H1 (cell line): ENCODE measurements around the gene TNP2. TPM values are rescaled to one million over a fixed set of nuclear protein-coding genes. Genes with fewer than 3 reads are reported as not detected.
A peak's percentile ranks its signal among the peaks of the same experiment; 100 is the strongest.

Experiments
- CTCF ChIA-PET: fragments of 300-600 bp; sonication (Branson Sonifier 250); formaldehyde crosslinking; loops from one replicate; lab custom pipeline; 2021; ENCODE audit not compliant: partially characterized antibody; lab: Charles Lee
- POLR2A ChIA-PET: fragments of 300-600 bp; sonication (Branson Sonifier 250); formaldehyde crosslinking; loops from one replicate; lab custom pipeline; 2021; ENCODE audit warnings: inconsistent platforms; ENCODE audit not compliant: partially characterized antibody; lab: Charles Lee
- DNase-seq, 2 experiments: peaks; one replicate each; pipeline versions ENCODE4 v3.0.0 to v3.0.0-alpha.2; 2010 to 2022; ENCODE audit warnings: low spot score in 2 of 2, low read depth in 1 of 2, mixed read lengths in 1 of 2
- FAIRE-seq: peaks from 2 replicates; lab custom pipeline; 2011; peaks lifted over from hg19 to GRCh38; lab: Jason Lieb, UNC
- H2AFZ ChIP-seq: 2 replicates; pipeline ENCODE4 v1.8.1; 2012; ENCODE audit warnings: low read length, inconsistent platforms
- H2AK5ac ChIP-seq: 2 replicates; pipeline ENCODE4 v1.6.1; 2013; ENCODE audit warnings: low read depth, low read length
- H2BK120ac ChIP-seq: replicated peaks from 2 replicates; pipeline ENCODE3; 2013; ENCODE audit warnings: low read depth, low read length, inconsistent platforms
- H2BK12ac ChIP-seq: 2 replicates; pipeline ENCODE4 v1.6.1; 2013; ENCODE audit warnings: low read depth, low read length
- H2BK15ac ChIP-seq: 2 replicates; pipeline ENCODE4 v1.6.1; 2013; ENCODE audit warnings: low read length
- H2BK20ac ChIP-seq: 2 replicates; pipeline ENCODE4 v1.6.1; 2013; ENCODE audit warnings: low read length
- H2BK5ac ChIP-seq: 2 replicates; pipeline ENCODE4 v1.6.1; 2013; ENCODE audit warnings: low read depth, low read length
- H3K14ac ChIP-seq: 2 replicates; pipeline ENCODE4 v1.6.1; 2013; ENCODE audit warnings: inconsistent platforms; ENCODE audit not compliant: insufficient read length
- H3K18ac ChIP-seq: 2 replicates; pipeline ENCODE4 v1.6.1; 2013; ENCODE audit warnings: low read length; ENCODE audit errors: extremely low read depth
- H3K23ac ChIP-seq: 2 replicates; pipeline ENCODE4 v1.6.1; 2013; ENCODE audit warnings: inconsistent platforms; ENCODE audit not compliant: insufficient read length
- H3K23me2 ChIP-seq: 2 replicates; pipeline ENCODE4 v1.6.1; 2013; ENCODE audit warnings: low read depth, low read length
- H3K27ac ChIP-seq: 2 replicates; pipeline ENCODE4 v1.6.1; 2011; ENCODE audit warnings: low read depth, low read length, inconsistent platforms
- H3K27me3 ChIP-seq, 4 experiments: replicated peaks in 1 of 4; 1 replicate in 1 of 4; 2 replicates in 3 of 4; pipeline versions ENCODE4 v1.6.1 to v1.8.1; 2011 to 2013; ENCODE audit warnings: low read length in 3 of 4, mild to moderate bottlenecking in 3 of 4, inconsistent platforms in 2 of 4, mixed read lengths in 2 of 4, moderate library complexity in 1 of 4; ENCODE audit not compliant: control insufficient read depth in 3 of 4, insufficient read depth in 3 of 4; ENCODE audit errors: extremely low read depth in 1 of 4
- H3K36me3 ChIP-seq, 4 experiments: 2 replicates each; pipeline versions ENCODE4 v1.6.1 to v1.8.1; 2011 to 2013; ENCODE audit warnings: mild to moderate bottlenecking in 4 of 4, low read length in 3 of 4, moderate library complexity in 2 of 4, control low read depth in 1 of 4, inconsistent platforms in 1 of 4; ENCODE audit not compliant: insufficient read depth in 4 of 4, control insufficient read depth in 2 of 4
- H3K4ac ChIP-seq: replicated peaks from 2 replicates; pipeline ENCODE3; 2013; ENCODE audit warnings: low read length, low read depth, mixed read lengths, inconsistent platforms; ENCODE audit not compliant: insufficient read length
- H3K4me1 ChIP-seq, 4 experiments: replicated peaks in 1 of 4; 1 replicate in 1 of 4; 2 replicates in 3 of 4; pipeline versions ENCODE4 v1.6.1 to v1.8.1; 2011 to 2013; ENCODE audit warnings: low read length in 3 of 4, inconsistent platforms in 2 of 4, mixed read lengths in 1 of 4; ENCODE audit not compliant: insufficient read depth in 4 of 4, control insufficient read depth in 3 of 4
- H3K4me2 ChIP-seq, 2 experiments: 2 replicates each; pipeline versions ENCODE4 v1.6.1 to v1.8.1; 2011 to 2013; ENCODE audit warnings: low read depth in 2 of 2, low read length in 2 of 2, control low read depth in 1 of 2, inconsistent platforms in 1 of 2, mild to moderate bottlenecking in 1 of 2; ENCODE audit not compliant: insufficient read depth in 1 of 2
- H3K4me3 ChIP-seq, 4 experiments: fragments of 200-600, 300-600 bp in 1 of 4; sonication (generic), shearing (Covaris generic), sonication (Bioruptor Twin) in 1 of 4; 2 replicates each; pipeline versions ENCODE4 v1.5.1 to v1.8.1; 2011 to 2016; ENCODE audit warnings: low read length in 4 of 4, low read depth in 3 of 4, control low read depth in 2 of 4, inconsistent platforms in 2 of 4, mild to moderate bottlenecking in 2 of 4, mixed read lengths in 1 of 4, moderate library complexity in 1 of 4; ENCODE audit not compliant: insufficient read depth in 2 of 4; ENCODE audit errors: extremely low read depth in 1 of 4
- H3K56ac ChIP-seq: replicated peaks from 2 replicates; pipeline ENCODE3; 2013; ENCODE audit warnings: low read depth, mild to moderate bottlenecking, mixed read lengths, low read length, inconsistent platforms; ENCODE audit not compliant: insufficient read length
- H3K79me1 ChIP-seq: 2 replicates; pipeline ENCODE4 v1.6.1; 2013; ENCODE audit warnings: low read depth, low read length, control low read depth
- H3K79me2 ChIP-seq, 2 experiments: 2 replicates each; pipeline versions ENCODE4 v1.6.1 to v1.8.1; 2012 to 2013; ENCODE audit warnings: low read length in 2 of 2, mild to moderate bottlenecking in 2 of 2, inconsistent platforms in 1 of 2; ENCODE audit not compliant: insufficient read depth in 2 of 2, control insufficient read depth in 1 of 2
- H3K9ac ChIP-seq, 4 experiments: replicated peaks in 1 of 4; 1 replicate in 1 of 4; 2 replicates in 3 of 4; pipeline versions ENCODE4 v1.6.1 to v1.8.1; 2011 to 2013; ENCODE audit warnings: low read depth in 3 of 4, low read length in 3 of 4, control low read depth in 2 of 4, mild to moderate bottlenecking in 2 of 4, moderate library complexity in 2 of 4, inconsistent platforms in 1 of 4; ENCODE audit errors: extremely low read depth in 1 of 4
- H3K9me3 ChIP-seq, 2 experiments: 2 replicates each; pipeline versions ENCODE4 v1.6.1 to v1.8.1; 2012 to 2013; ENCODE audit warnings: mild to moderate bottlenecking in 2 of 2, moderate library complexity in 2 of 2, control low read depth in 1 of 2, inconsistent platforms in 1 of 2, low read depth in 1 of 2, low read length in 1 of 2, mixed read lengths in 1 of 2; ENCODE audit not compliant: insufficient read depth in 2 of 2
- H4K20me1 ChIP-seq, 2 experiments: replicated peaks in 1 of 2; 2 replicates each; pipeline versions ENCODE3 to v1.8.1; 2011 to 2013; ENCODE audit warnings: inconsistent platforms in 2 of 2, low read length in 2 of 2, mild to moderate bottlenecking in 1 of 2; ENCODE audit not compliant: insufficient read depth in 2 of 2, control insufficient read depth in 1 of 2
- H4K5ac ChIP-seq: 2 replicates; pipeline ENCODE4 v1.6.1; 2013; ENCODE audit warnings: low read length, low read depth, mixed read lengths, inconsistent platforms; ENCODE audit not compliant: insufficient read length
- H4K8ac ChIP-seq: 2 replicates; pipeline ENCODE4 v1.8.0; 2013; ENCODE audit warnings: mild to moderate bottlenecking, moderate library complexity, low read length, inconsistent platforms; ENCODE audit not compliant: insufficient read depth; ENCODE audit errors: extremely low read depth
- H4K91ac ChIP-seq: replicated peaks from 2 replicates; pipeline ENCODE3; 2013; ENCODE audit warnings: low read length, mixed read lengths, inconsistent platforms; ENCODE audit not compliant: insufficient read length
- BACH1 ChIP-seq: IDR thresholded peaks from 2 replicates; pipeline ENCODE4 v1.6.1; 2012; ENCODE audit warnings: low read length, improper control_type of control experiment
- CTBP2 ChIP-seq: IDR thresholded peaks from 2 replicates; pipeline ENCODE4 v1.7.0; 2011; ENCODE audit warnings: borderline replicate concordance, mild to moderate bottlenecking, moderate library complexity, mixed read lengths, low read length; ENCODE audit not compliant: insufficient read depth, insufficient read length
- EZH2 ChIP-seq: fragments of 200-600 bp; sonication (generic); IDR thresholded peaks from 2 replicates; pipeline ENCODE4 v1.7.1; 2012; ENCODE audit warnings: low read depth, mild to moderate bottlenecking, moderate library complexity, low read length, inconsistent platforms; ENCODE audit not compliant: severe bottlenecking
- SP1 ChIP-seq: IDR thresholded peaks from 2 replicates; pipeline ENCODE4 v1.6.1; 2011; ENCODE audit warnings: low read depth, low read length
- TCF12 ChIP-seq: IDR thresholded peaks from 2 replicates; pipeline ENCODE4 v1.6.1; 2011; ENCODE audit warnings: low read depth, mild to moderate bottlenecking, low read length
- WGBS, 2 experiments: shearing (Covaris generic) in 1 of 2; methylation state at CpG; one replicate each; pipeline versions ENCODE4 v1.1.6 to v1.1.7; 2013 to 2015; ENCODE audit warnings: low lambda C conversion rate in 2 of 2, mixed read lengths in 2 of 2, inconsistent platforms in 1 of 2, low coverage in 1 of 2, missing lambda C conversion rate in 1 of 2; ENCODE audit not compliant: insufficient replicate concordance in 2 of 2, insufficient coverage in 1 of 2, insufficient read length in 1 of 2; ENCODE audit errors: extremely low coverage in 1 of 2, missing lambda C conversion rate in 1 of 2; 5-methylcytosine and 5-hydroxymethylcytosine counted together
- polyA plus RNA-seq, 7 experiments: library from polyadenylated mRNA; depleted of rRNA in 3 of 7; stranded (reverse) in 5 of 7; unstranded in 2 of 7; fragments of >200 nt in 5 of 7; fragments of 200-250 nt in 2 of 7; gene quantifications; 1 replicate in 5 of 7; 2 replicates in 1 of 7; 4 replicates in 1 of 7; pipeline versions ENCODE4 v1.2.1 to v1.2.3, GENCODE V29; 2011 to 2013; ENCODE audit warnings: missing spikeins in 2 of 7, mixed read lengths in 2 of 7
- total RNA-seq: library from RNA; stranded (reverse); fragmentation: NEBNext Ultra II Directional; extraction: Animal tissue kit (Norgen Biotek cat#: 25700); gene quantifications from 2 replicates; pipeline ENCODE4 v1.2.1, GENCODE V29; 2021
- TF ChIP-seq, protein P1 (sequence below), 3 experiments: IDR thresholded peaks; 1 replicate in 2 of 3; 2 replicates in 1 of 3; pipeline versions ENCODE4 v1.5.1 to v1.6.1; 2011; ENCODE audit warnings: low read length in 3 of 3, mild to moderate bottlenecking in 3 of 3, inconsistent platforms in 2 of 3, low read depth in 1 of 3, moderate library complexity in 1 of 3; ENCODE audit not compliant: insufficient read depth in 1 of 3; ENCODE audit errors: control extremely low read depth in 1 of 3
- TF ChIP-seq, protein P2 (sequence below): IDR thresholded peaks from 2 replicates; pipeline ENCODE4 v1.6.1; 2012; ENCODE audit warnings: inconsistent platforms

TNP2 gene
- total and polyA plus RNA-seq, 2 of the 8 experiments (the other 6 are each of a cell fraction or from before 2014, with no cell fraction given), result not detected

DNA sequence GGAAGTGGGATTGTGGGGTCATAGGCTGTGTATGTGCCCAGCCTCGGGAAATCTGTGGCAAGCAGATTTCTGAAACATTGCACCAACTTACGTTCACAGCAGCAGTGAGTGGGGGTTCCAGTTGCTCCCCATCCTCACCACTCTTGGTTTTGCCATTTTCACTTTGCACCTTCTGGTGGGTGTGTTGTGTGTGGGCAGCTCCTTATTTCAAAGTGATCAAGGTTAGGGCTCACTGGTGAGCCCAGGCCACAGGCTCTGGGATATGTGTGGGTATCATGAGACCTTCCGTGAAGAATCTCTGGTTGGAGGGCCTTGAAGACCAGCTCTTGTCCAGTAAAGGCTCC, 41.5 kb upstream of the TNP2 start:
- H4K91ac ChIP-seq, result peak overlapping the region; percentile 86
- DNase-seq, result no peak
- TF ChIP-seq, protein P1, sequence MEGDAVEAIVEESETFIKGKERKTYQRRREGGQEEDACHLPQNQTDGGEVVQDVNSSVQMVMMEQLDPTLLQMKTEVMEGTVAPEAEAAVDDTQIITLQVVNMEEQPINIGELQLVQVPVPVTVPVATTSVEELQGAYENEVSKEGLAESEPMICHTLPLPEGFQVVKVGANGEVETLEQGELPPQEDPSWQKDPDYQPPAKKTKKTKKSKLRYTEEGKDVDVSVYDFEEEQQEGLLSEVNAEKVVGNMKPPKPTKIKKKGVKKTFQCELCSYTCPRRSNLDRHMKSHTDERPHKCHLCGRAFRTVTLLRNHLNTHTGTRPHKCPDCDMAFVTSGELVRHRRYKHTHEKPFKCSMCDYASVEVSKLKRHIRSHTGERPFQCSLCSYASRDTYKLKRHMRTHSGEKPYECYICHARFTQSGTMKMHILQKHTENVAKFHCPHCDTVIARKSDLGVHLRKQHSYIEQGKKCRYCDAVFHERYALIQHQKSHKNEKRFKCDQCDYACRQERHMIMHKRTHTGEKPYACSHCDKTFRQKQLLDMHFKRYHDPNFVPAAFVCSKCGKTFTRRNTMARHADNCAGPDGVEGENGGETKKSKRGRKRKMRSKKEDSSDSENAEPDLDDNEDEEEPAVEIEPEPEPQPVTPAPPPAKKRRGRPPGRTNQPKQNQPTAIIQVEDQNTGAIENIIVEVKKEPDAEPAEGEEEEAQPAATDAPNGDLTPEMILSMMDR (IDR thresholded peaks at IDR 0.05; ENCODE audit: control extremely low read depth in 1 of 3, insufficient read depth in 1 of 3, low read depth in 1 of 3, low read length in 3 of 3), result no peak
- no peak for TF ChIP-seq CTBP2
- TF ChIP-seq, protein P2, sequence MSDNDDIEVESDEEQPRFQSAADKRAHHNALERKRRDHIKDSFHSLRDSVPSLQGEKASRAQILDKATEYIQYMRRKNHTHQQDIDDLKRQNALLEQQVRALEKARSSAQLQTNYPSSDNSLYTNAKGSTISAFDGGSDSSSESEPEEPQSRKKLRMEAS, result no peak
- TF ChIP-seq TCF12, result no peak
- no peak for TF ChIP-seq BACH1
- no peak for TF ChIP-seq EZH2
- no peak for TF ChIP-seq SP1
- 98% methylated on average over 3 of the region's 3 CpGs; no CpG with 5 or more reads in 1 of the 2 experiments for WGBS, 2 experiments
- no peaks in the 10 kb centered on the region for H3K9me3 ChIP-seq
- H3K4ac ChIP-seq, result peak overlapping the region; percentile 12
- CTCF ChIA-PET, result interaction anchor here (1.0 to 1.5 kb wide), 3 partner anchors 13 to 53 kb away, joined by 3 to 4 read pairs (median 3); no protein-coding TSS in a partner anchor
- no peak overlapping the region for H4K5ac ChIP-seq
- H4K20me1 ChIP-seq, result no peaks in the 10 kb centered on the region
- H2BK5ac ChIP-seq, result peak overlapping the region; percentile 35; the same call in 1 of the 2 replicates
- no peak overlapping the region for H4K8ac ChIP-seq
- no peak overlapping the region for H3K4me3 ChIP-seq
- no peak for FAIRE-seq
- H3K36me3 ChIP-seq, result no peaks in the 10 kb centered on the region
- POLR2A ChIA-PET, result interaction anchor here (1.0 kb wide), 2 partner anchors 48 to 55 kb away, joined by 3 read pairs; partner anchors contain the start of gene SOCS1
- H2BK20ac ChIP-seq, result peak overlapping the region; percentile 91
- no peaks in the 10 kb centered on the region for H3K27me3 ChIP-seq
- H2BK12ac ChIP-seq, result peak overlapping the region; percentile 64; the same call in 1 of the 2 replicates
- H3K56ac ChIP-seq, result no peak overlapping the region
- peaks cover 13 to 36% (median 19%) of the 10 kb centered on the region in 4 experiments for H3K4me1 ChIP-seq
- H3K79me1 ChIP-seq, result no peaks in the 10 kb centered on the region
- H3K18ac ChIP-seq, result no peak overlapping the region; the same call in 1 of the 2 replicates
- H2AK5ac ChIP-seq, result peak overlapping the region; percentile 97; the same call in 1 of the 2 replicates
- no peak overlapping the region for H3K9ac ChIP-seq
- H3K79me2 ChIP-seq, result no peaks in the 10 kb centered on the region
- no peak overlapping the region for H3K27ac ChIP-seq
- H3K23me2 ChIP-seq, result no peaks in the 10 kb centered on the region; the same call in 1 of the 2 replicates
- peak overlapping the region; percentile 29 for H2BK120ac ChIP-seq
- no peak overlapping the region for H3K4me2 ChIP-seq
- no peak overlapping the region for H3K23ac ChIP-seq
- no peak overlapping the region for H3K14ac ChIP-seq
- H2BK15ac ChIP-seq, result peak overlapping the region; percentile 9; the same call in 1 of the 2 replicates
- H2AFZ ChIP-seq, result no peak overlapping the region
